HG03135 (cell line): ENCODE results near the gene NFU1.
"Not testable (repeated sequence)": the region's sequence is repeated elsewhere in the genome, so short reads cannot be mapped to it uniquely, and the experiment has no call there.

Experiments
- ATAC-seq: cut with Tn5 transposase; IDR thresholded peaks from one replicate; pipeline ENCODE4 v1.9.1; 2021; ENCODE audit warnings: mild to moderate bottlenecking, moderate library complexity; ENCODE audit not compliant: unreplicated experiment

The NFU1 gene

DNA sequence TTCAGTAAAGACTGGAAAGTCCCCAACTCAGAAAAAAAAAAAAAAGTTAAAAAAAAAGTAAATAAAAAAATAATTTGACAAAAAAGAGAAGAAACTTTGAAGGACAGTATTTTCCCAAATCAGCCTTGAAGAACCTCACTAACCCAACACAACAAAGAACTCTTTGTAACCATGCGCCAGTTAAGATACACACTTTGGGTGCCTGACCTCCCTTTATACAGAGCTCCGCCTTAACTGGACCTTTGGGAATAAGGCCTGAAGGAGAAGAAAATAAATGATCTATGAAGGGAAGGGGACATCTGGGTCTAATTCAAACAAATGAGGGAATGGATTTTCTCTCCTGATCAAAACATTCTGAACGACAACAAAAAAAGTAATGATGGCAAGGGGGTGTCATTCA is 48.0 kb downstream of the NFU1 start:
- no peak for ATAC-seq

DNA sequence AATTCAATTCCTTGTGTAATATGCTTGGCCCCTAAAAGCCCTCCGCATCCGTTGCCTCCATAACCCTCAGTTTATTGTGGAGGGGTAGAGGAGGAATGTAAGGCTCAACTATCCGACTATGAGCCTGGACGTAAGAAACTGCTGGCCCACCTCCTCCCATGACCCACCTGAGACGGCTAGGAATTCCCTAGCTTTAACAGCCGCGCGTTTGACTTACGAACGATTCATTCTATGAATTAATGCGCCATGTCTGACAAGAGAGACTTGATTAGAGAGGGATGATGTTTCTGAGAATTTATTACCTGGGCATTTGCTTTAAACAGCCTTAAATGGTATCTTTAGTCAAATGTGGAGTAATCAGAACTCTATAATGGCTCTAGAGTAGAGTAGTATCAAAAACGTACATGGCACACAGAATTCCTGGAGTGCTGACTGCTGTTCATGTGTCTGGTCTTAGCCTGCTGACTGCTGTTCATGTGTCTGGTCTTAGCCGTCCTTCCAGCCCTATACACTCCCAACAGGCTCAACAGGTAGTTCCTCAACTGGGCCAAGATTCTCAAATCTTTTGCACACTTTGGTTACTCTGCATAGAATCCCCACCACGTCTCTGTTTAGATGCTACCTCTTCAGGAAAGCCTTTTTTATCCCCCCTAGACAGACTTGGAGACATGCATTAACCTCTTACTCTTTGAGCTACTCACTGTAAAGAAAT is 49.3 kb downstream of the NFU1 start:
- ATAC-seq: no peak

DNA sequence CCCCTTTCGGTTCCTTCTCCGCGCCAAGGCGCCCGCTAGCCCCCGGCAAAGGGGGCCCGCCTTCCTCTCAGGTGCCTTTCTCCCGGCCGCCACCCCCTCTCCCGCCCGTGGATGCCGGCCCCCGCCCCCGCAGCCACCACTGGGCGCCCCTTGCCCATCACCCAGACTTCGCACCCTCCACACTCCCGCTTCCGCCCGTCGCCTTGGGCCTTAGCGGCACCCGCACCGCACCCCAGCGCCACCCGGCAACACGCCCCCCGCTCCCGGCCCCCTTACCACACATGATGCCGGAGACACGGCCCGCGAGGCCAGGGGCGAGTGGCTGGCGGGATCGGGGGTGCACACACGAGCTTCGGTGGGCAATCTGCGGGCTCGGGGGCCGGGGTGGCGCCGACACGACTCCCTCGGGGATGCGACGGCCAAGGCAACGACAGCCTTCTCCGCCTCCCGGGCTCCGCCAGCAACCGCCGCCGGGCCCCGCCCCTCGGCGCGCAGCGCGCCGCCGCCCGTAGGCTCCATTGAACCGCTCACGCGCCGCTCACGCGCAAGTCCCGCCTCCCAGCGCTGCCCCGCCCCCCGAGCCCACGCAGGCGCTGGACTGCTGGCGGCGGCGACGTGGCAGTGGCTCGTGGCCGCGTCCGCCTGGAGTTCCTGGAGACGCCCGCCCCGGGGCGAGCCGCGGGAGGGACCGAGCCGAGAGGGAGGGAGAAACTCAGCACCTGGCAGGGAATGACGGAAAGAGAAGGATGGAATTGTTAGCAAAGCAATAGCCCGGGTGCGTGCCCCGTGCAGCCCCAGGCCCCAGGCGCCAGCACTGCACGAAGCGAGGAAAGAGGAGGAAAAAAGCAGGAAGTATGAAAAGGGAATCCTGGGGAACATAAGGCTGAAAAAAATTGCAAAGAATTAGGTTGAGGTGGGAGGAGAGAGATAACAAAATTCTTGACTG is 50.2 kb downstream of the NFU1 start, which contains the start of gene GFPT1:
GFPT1 (minus strand) TSS at position 439 of the 946 bp plus-strand sequence; CDS start at position 283, 156 bp downstream.
- peak; percentile 87 for ATAC-seq

DNA sequence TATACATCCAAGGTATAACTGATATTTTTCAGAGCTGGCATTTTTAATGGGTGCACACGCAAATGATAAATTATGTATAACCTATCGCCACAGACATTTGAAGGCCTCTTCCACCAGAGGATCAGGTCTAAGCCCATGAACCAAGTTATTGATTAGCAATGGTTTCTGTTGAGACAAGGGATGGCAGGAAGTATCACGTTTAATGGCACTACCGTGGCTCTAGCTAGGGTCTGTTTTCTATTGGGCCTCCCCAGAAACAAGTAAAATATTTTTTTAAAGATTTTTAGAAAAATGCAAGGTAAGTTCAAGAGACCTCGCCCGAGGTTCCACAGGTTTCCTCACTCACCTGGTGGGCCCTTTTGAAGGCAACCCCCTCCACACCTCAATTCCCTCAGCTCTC is 50.9 kb downstream of the NFU1 start:
- peak; percentile 13 for ATAC-seq

DNA sequence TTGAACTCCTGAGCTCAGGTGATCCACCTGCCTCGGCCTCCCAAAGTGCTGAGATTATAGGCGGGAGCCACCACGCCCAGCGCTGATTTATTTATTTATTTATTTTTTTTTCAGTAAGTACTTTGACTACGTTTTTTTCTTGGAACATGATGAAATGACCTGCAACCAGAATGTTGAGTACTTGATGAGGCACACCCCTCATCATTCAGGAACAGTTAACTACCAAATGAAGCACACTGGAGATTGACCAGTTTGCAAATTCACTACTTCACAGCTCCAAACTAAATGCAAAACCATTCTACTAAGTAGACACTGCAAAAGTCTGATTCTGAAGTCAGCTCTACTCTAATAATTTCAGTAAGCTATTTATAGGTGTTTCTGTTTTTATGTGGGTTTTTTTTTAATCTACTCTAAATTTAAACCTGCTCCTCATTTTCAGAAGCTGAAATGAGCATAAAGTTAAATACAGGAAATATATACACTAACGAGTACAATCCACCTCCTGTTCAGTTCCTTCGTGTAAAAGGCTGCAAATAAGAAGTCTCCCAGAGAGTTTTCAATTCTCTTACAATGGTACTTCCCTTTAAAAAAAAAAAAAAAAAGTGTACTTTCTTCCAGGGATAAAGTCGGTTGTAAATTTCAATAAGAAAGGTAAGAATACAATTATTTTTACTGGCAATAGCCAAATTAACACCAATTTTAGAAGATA is 51.6 kb downstream of the NFU1 start:
- no peak for ATAC-seq

DNA sequence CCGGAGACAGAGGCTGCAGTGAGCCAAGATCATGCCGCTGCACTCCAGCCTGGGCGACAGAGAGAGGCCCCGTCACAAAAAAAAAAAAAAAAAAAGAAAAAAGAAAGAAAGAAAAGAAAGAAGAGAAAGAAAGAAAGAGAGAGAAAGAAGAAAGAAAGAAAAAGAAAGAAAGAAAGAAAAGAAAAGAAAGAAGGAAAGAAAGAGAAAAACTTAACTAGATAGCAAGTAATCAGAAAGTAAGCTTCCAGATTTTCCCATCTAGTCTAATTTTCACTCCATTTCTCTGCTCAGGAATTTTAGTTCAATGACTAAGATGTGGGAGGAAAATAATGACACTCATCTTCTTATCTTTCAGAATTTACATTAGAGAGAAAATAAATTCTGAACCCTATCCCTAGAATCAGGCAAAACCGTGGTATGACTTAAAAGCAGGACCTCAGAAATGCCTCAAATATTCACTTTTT is 52.6 kb downstream of the NFU1 start:
- no peak for ATAC-seq

DNA sequence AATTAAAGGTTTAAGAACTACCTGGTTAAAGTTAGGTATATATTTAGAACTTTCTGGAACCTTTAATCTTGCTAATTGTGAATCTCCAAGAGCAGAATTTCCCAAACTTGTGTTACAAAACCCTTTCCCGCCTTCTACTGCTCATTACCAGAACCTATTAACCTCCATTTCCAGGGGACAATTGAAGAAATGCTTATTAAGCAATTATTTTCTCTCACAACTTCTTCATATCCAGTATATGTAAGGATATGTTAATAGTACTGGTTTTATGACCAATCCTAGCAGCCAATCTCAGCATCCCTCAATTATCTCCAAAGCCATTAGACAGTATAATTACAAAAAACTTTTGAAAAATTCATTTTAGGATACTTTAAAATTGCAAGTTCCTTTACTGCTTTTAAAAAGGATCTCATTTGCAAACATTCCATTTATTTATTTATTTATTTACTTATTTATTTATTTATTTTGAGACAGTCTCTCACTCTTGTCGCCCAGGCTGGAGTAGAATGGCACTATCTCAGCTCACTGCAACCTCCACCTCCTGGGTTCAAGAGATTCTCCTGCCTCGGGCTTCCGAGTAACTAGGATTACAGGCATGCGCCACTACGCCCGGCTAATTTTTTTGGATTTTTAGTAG is 53.9 kb downstream of the NFU1 start:
- no peak for ATAC-seq

DNA sequence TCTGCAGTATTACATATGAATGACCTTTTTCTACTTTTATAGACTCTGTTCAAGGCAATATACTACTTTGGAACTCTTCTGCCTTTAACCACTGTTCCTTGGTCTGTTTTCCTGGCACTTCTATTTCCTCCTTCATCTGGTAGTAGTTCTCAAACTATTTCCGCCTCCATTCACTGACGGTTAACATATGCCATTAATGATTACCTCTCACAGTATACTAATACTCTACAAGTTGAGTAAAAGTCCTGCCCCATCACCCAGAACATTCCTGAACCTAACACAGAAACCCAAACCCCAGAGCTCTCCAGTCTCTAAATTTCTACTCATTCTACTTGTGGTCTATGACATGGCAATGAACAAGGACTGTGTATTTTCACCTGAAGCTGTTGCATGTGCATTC is 54.7 kb downstream of the NFU1 start:
- ATAC-seq: no peak

DNA sequence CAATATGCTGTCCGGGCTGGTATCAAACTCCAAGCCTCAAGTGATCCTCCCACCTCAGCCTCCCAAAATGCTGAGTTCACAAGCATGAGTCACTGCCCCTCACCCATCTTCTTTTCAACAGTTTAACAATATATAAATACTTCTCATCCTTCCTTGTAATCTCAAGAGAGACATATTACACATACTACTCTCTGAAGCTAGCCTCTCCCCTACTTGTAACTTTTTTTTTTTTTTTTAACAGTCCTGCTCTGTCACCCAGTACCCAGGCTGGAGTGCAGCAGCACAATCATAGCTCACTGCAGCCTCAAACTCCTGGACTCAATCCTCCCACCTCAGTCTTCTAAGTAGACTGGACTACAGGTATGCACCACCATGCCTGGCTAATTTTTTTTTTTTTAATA is 55.9 kb downstream of the NFU1 start:
- no peak for ATAC-seq

DNA sequence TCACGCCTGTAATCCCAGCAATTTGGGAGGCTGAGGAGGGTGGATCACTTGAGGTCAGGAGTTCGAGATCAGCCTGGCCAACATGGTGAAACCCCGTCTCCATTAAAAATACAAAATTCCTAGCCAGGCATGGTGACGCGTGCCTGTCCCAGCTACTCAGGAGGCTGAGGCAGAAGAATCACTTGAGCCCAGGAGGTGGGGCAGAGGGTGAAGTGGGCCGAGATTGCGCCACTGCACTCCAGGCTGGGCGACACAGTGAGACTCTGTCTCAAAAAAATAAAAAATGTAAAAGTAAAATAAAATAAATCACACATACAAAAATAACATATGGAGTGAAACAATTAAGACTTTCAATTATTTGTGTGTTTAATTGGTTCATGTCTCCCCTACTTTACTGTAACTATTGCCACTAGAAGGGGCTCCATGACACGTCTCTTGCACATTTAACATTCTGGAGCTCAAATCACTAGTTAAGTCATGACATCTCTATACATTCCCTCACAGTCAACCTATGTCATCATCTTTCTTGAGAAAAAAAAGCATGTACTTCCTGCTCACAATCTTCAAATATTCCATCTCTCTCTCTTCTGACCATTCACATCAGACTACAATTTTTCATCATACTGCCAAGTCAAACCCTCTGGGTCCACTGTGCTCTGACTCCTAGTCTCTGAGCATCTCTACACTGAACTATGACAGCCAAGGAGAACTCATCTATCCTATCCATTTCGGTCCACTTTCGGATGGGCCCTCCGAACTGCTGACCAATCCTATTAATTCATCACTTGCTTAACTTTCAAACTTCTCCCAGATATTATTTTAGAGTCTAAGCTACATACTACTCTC is 56.9 kb downstream of the NFU1 start:
- ATAC-seq: no peak

DNA sequence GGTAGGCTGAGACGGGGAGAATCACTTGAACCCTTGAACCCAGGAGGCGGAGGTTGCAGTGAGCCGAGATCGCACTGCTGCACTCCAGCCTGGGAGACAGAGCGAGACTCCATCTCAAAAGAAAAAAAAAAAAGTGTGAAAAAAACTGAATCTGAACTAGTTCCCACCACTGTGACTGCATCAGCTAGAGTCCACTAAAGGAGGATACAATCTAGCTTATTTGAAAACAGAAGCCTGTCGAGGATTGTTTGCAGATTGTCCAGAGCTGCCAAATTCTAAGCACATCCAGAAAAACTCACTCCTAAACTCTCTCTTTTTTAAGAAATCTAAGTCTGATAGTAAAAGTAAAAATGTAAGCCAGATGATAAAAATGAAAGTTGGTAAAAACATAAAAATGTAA is 60.8 kb downstream of the NFU1 start:
- ATAC-seq: no peak

DNA sequence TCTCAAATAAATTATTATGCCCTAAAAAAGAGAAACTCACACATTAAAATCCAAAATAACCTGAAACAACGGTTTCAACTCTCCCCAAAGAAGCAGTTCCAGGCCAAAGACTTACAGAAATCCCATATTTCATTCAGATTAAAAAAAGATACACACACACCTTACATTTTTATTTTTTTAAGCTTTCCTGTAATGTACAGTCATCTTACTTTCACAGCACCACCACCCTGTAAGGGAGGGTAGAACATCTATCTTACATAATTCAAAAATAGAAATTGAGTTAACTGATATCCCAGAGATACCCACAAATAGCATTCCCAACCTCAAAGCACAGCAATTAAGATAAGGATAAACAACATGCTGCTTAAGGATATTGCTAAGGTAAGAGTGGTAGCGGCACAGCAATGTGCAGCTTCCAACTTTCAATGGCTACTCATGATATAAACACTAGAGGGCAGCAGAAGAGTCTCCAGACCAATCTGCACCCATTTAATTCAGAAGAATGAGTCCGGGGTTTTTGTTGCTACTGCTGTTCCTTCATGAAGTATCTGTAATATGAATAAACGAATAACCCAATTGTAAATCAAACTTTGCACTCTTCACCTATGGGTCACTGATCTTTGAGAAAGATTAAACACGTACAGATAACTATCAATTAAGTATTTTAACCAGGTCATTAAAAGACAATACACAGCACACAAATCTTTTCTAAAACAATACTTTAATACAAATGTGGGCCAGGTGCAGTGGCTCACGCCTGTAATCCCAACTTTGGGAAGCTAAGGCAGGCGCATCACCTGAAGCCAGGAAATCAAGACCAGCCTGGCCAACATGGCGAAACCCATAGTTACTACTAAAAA is 61.5 kb downstream of the NFU1 start:
- no peak for ATAC-seq

DNA sequence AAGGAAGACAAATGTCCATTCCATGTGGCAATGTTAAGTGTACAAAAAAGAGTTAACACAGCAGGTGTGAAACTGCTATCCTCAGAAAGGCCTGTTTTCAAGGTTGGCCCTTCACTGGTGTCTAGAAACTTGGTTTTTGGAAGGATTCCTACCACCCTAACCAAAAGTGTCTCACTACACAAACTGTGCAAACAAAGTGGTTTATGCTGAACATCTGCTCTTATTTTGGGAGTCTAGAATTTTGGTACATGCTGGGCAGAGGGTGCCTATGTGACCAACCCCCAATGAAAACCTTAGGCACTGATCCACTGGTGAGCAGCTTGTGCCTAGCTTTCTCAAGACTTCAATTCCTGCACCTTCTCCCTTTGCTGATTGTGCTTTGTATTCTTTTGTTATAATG is 64.5 kb downstream of the NFU1 start:
- ATAC-seq: no peak

DNA sequence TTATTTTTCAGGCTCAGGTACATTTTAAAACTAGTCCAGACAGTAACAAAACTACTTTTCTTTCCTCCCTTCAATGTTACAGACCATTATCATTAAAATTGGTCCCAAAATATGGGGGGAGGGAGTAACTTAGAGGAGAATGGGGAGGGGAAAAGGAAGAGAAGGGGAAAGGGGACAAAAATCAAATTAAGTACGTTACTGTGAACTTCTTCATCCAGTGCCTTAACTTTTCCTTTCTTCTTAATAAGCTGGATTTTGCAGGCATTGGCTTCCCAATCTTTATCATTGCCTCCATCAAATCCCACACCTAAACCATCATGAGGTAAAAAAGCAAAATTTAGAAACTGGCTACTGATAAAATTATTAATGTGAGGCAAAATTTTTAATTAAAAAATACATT is 67.4 kb downstream of the NFU1 start:
- no peak for ATAC-seq

DNA sequence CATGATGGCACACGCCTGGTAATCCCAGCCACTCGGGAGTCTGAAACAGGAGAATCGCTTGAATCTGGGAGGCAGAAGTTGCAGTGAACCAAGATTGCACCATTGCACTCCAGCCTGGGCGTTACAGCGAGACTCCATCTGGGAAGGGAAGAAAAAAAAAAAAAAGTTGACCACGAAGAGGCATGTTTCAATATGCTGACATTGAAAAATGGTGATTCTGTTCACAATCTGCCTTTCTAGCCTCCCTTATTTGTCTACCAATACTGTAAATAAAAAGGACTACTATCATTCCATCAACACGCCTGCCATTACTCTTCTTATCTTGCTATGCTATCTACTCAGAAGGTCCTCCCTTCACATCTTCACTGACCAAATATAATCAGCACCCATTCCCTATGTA is 68.6 kb downstream of the NFU1 start:
- no peak for ATAC-seq

DNA sequence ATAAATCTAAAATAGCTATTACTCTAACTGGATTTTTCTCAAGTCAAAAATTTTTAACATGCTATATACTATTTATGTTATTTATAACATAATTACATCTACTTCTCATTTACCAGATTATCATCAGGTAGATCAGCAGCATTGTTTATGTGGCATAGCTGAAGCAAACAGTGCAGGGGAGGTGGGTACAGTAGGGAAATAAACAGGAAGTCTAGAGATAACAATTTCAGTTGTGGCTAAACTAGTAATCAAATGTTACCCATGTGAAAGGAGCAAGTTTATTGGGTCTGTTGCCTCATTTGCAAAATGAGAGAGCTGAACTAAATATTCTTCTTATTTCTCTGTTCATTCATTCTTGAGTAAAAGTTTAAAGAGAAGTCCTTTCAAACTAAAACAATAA is 77.9 kb downstream of the NFU1 start:
- ATAC-seq: no peak

DNA sequence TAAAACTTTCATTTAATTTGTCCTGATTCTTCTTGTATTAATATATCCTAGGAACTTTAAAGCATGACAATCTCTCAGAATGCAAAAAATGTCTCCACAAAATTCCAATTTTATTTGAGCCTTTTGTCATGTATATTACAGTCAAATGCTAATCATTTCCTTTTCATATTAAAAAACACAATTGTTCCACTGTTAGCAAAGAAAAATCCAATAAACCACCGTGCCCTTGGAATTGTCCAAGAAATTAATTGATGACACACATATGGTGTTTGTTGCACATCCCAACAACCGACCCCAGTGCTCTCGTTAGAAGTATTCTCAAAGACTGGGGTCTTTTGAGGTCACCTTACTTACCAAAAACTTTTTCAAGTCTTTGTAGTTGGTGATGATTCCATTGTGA is 78.3 kb downstream of the NFU1 start:
- ATAC-seq: no peak

DNA sequence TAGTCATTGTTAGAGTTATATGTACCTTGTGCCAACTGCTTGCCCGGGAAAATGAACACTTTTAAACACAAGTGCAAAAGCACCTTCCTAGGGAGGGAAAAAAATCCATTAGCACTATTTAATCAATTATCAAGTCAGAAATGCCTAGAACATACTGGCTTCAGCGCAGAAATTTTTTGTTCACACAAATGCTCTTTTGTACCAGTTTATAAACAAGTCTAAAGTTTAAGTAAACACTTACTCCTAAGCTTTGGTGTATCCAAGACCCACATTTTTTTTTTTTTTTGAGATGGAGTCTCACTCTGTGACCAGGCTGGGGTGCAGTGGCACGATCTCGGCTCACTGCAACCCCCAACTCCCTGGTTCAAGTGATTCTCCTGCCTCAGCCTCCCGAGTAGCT is 80.8 kb downstream of the NFU1 start:
- ATAC-seq: no peak

DNA sequence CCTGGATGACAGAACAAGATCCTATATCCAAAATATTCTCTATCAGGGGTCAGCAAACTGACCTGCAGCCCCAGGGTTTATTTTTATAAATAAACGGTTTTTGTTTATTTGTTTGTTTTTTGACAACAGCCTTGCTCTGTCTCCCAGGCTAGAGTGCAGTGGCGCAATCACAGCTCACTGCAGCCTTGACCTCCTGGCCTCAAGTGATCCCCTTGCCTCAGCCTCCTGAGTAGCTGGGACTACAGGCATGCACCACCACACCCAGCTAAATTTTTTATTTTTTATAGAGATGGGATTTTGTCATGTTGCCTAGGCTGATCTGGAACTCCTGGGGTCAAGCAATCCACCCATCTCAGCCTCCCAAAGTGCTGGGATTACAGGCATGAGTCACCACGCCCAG is 82.3 kb downstream of the NFU1 start:
- not testable (repeated sequence) for ATAC-seq
